ENCODE results near the gene PHAX.
"Not testable (repeated sequence)": the region's sequence is repeated elsewhere in the genome, so short reads cannot be mapped to it uniquely, and the experiment has no call there.

- TF ChIP-seq CTCF (IDR thresholded peaks at IDR 0.05; ENCODE audit: poor library complexity); EZH2 (IDR thresholded peaks at IDR 0.05; ENCODE audit: borderline replicate concordance): not testable (repeated sequence)
These were observed 45.6 kb upstream of the PHAX start for GRCh38 chr5:126555101-126555500.

Data from hepatocyte (in vitro differentiated cells).